ENCODE measurements around the gene FUS.

The FUS gene

GRCh38 chr16:31204871-31205666 lies 25.1 kb downstream of the FUS start:
- TF ChIP-seq GATA3 (IDR thresholded peaks at IDR 0.05; ENCODE audit: low read depth, low read length) (no peak), GATA2 (IDR thresholded peaks at IDR 0.05; ENCODE audit: low read depth, low read length) (no peak)

GRCh38 chr16:31206776-31207175 lies 26.8 kb downstream of the FUS start:
- TF ChIP-seq GATA3 (IDR thresholded peaks at IDR 0.05; ENCODE audit: low read depth, low read length) (no peak), GATA2 (IDR thresholded peaks at IDR 0.05; ENCODE audit: low read depth, low read length) (no peak)

DNA sequence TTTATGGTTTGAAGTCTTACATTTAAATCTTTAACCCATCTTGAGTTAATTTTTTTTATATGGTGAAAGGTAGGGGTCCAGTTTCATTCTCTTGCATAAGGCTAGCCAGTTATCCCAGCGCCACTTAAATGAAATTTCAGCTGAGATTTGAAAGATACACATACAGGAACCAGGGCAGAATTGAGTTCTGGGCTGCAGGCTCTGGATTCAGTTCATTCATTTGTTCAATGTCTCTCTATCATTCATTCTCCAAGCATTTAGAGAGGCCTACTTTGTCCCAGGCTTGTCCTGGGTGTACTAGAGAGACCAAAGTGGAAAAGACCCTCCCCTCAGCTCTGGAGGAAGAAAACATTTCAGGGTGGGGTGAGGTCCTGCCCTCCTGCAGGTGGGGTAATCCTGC lies 33.4 kb downstream of the FUS start:
- no peak for TF ChIP-seq GATA3 (IDR thresholded peaks at IDR 0.05; ENCODE audit: low read depth, low read length)
- no peak for TF ChIP-seq GATA2 (IDR thresholded peaks at IDR 0.05; ENCODE audit: low read depth, low read length)

GRCh38 chr16:31213877-31214707 lies 34.2 kb downstream of the FUS start, which contains the start of gene TRIM72:
TRIM72 (plus strand) TSS chr16:31214119; CDS start chr16:31214739, 620 bp downstream.
- TF ChIP-seq GATA2 (IDR thresholded peaks at IDR 0.05; ENCODE audit: low read depth, low read length) (no peak), GATA3 (IDR thresholded peaks at IDR 0.05; ENCODE audit: low read depth, low read length) (no peak)

DNA sequence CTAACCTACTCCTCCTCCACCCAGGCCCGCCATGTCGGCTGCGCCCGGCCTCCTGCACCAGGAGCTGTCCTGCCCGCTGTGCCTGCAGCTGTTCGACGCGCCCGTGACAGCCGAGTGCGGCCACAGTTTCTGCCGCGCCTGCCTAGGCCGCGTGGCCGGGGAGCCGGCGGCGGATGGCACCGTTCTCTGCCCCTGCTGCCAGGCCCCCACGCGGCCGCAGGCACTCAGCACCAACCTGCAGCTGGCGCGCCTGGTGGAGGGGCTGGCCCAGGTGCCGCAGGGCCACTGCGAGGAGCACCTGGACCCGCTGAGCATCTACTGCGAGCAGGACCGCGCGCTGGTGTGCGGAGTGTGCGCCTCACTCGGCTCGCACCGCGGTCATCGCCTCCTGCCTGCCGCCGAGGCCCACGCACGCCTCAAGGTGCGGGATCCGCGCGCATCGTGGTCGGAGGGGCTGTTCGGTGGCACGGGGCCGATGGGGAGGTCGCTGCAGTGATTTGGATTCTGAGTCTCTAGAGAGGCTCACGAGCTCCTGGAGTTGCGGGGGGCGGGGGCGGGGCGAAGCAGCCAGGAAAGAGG lies 34.9 kb downstream of the FUS start:
- TF ChIP-seq GATA2 (IDR thresholded peaks at IDR 0.05; ENCODE audit: low read depth, low read length) (no peak), GATA3 (IDR thresholded peaks at IDR 0.05; ENCODE audit: low read depth, low read length) (no peak)

DNA sequence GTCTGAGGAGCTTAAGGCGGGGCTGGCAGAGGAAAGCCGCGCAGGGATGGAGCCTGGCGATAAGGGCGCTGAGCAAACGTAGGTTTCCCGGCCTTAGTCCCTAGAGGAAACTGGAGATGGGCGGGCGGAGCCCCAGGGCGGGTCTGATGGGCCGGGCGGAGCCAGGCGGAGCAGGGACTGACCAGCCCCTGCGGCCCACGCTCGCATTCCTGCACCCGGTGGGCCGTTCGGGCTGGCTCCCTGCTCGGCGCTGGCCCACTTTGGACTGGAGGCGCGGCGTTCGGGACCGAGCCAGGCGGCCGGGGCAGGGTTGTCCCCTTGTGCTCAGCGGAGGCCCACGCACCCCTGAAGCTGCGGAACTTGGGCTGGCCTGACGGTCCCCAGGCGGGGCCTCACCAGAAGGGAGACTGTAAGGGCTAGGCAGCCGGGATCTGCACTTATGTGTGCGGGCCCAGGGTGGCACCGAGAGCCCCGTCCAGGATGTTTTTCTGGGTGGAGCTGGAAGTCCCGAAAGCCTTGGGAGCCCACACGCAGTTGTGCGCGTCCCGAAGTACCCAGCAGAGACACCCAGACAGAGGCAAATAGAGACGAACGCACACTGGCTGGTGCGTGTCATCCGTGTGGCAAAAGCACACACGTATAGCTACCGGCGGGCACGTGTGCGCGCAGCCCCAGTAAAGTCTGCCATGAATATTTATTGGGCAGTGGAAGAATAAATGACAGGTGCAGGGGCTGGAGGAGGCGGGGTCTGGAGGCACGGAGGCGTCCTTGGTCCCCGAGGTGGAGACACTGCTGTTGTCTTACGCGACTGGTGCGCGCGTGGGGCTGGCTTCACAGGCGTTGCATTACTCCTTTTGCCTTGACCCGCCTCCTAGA lies 35.6 kb downstream of the FUS start:
- TF ChIP-seq GATA3 (IDR thresholded peaks at IDR 0.05; ENCODE audit: low read depth, low read length) (no peak), GATA2 (IDR thresholded peaks at IDR 0.05; ENCODE audit: low read depth, low read length) (no peak)

GRCh38 chr16:31216422-31217135 lies 36.6 kb downstream of the FUS start, which contains the start of gene PYDC1:
PYDC1 (minus strand) TSS chr16:31217135; CDS start chr16:31217028, 107 bp downstream.
- no peak for TF ChIP-seq GATA2 (IDR thresholded peaks at IDR 0.05; ENCODE audit: low read depth, low read length)
- no peak for TF ChIP-seq GATA3 (IDR thresholded peaks at IDR 0.05; ENCODE audit: low read depth, low read length)

GRCh38 chr16:31217136-31217530 lies 37.2 kb downstream of the FUS start:
- TF ChIP-seq GATA2 (IDR thresholded peaks at IDR 0.05; ENCODE audit: low read depth, low read length): no peak
- no peak for TF ChIP-seq GATA3 (IDR thresholded peaks at IDR 0.05; ENCODE audit: low read depth, low read length)

GRCh38 chr16:31219154-31219741 lies 39.3 kb downstream of the FUS start:
- TF ChIP-seq GATA2 (IDR thresholded peaks at IDR 0.05; ENCODE audit: low read depth, low read length) (no peak), GATA3 (IDR thresholded peaks at IDR 0.05; ENCODE audit: low read depth, low read length) (no peak)

DNA sequence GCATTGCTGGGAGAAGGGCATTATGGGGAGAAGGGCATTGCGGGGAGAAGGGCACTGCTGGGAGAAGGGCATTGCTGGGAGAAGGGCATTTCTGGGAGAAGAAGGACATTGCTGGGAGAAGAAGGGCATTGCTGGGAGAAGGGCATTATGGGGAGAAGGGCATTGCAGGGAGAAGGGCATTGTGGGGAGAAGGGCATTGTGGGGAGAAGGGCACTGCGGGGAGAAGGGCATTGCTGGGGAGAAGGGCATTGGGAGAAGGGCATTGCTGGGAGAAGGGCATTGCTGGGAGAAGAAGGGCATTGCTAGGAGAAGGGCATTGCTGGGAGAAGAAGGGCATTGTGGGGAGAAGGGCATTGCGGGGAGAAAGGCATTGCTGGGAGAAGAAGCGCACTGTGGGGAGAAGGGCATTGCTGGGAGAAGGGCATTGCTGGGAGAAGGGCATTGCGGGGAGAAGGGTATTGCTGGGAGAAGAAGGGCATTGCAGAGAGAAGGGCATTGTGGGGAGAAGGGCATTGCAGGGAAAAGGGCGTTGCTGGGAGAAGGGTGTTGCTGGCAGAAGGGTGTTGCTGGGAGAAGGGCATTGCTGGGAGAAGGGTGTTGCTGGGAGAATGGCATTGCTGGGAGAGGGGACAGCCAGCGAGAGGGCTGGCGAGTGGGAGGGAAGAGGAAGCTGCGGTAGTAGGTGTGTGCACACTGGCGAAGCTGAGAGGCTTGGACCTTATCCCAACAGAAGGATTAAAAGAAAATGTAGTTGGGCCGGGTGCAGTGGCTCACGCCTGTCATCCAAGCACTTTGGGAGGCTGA lies 41.6 kb downstream of the FUS start:
- TF ChIP-seq GATA3 (IDR thresholded peaks at IDR 0.05; ENCODE audit: low read depth, low read length) (no peak), GATA2 (IDR thresholded peaks at IDR 0.05; ENCODE audit: low read depth, low read length) (no peak)

- TF ChIP-seq GATA2 (IDR thresholded peaks at IDR 0.05; ENCODE audit: low read depth, low read length) (no peak), GATA3 (IDR thresholded peaks at IDR 0.05; ENCODE audit: low read depth, low read length) (no peak)
These were observed 43.1 kb downstream of the FUS start for GRCh38 chr16:31223044-31223443.
